ENCODE data around the gene HDAC1. TPM values are rescaled to one million over a fixed set of nuclear protein-coding genes. Genes with fewer than 3 reads are reported as not detected.
A peak's percentile ranks its signal among the peaks of the same experiment; 100 is the strongest.

HDAC1 gene
- total RNA-seq, 1 experiment from 2014 or later = 115 TPM

DNA sequence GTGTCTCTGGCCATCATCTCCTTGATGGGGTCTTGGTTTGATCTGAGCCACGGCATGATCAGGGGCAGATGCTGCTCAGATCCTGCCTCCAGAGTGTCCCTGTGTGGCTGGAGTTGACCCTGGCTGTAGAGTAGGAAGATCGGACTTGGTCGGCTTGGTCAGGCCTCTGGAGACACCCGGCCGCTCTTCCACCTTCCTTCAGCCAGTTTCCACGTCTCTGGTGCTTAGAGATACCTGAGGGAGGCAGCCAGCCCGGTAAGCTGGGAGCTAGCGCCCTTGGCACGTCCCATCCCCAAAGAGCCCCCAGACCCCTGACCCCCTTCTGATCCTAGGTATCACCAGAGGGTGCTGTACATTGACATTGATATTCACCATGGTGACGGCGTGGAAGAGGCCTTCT, 35.3 kb downstream of the HDAC1 start:
- no peak for DNase-seq (ENCODE audit: low read depth)

DNA sequence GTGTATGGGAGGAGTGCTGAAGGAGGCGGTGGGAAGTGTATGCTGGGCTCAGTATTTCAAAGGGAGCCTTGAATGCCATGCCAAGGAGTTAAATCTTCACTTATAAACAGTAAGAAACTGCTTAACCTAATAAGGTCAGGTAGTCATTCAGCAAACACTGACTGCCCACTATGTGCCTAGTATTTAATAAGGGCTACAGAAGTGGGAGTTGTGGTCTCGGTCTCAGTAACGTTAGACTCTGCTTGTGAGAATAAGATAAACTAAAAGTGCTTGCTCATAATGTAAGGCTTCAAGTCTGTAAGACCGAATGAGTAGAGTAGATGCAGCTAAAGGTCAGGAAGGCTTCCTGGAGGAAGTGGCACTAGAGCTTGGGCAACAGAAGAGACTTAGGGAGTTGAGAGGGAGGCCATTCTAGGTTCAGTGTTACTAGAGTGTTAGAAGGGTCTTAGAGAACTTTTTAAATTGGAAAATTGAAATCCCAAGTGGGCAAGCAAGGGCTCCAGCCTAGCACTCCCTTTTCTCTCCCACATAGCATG, 38.1 kb downstream of the HDAC1 start:
- DNase-seq (ENCODE audit: low read depth) = no peak

DNA sequence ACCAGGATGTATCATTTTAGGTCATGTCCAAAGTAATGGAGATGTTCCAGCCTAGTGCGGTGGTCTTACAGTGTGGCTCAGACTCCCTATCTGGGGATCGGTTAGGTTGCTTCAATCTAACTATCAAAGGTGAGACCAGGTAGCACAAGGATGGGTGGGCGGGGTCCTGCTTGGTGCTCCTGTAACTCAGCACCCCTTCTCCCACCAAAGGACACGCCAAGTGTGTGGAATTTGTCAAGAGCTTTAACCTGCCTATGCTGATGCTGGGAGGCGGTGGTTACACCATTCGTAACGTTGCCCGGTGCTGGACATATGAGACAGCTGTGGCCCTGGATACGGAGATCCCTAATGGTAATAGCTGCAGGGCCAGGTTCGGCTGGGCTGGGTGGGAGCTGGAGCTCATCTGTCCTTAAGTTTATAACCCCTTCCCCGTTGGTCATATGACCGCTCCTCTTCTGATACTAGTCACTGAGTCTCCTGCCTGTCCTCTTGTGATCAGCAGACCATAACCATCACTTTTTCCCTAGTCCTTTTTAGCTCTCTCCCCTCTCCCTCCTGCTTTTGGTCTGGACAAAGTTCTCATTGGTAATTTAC, 38.8 kb downstream of the HDAC1 start:
- DNase-seq (ENCODE audit: low read depth) = no peak

DNA sequence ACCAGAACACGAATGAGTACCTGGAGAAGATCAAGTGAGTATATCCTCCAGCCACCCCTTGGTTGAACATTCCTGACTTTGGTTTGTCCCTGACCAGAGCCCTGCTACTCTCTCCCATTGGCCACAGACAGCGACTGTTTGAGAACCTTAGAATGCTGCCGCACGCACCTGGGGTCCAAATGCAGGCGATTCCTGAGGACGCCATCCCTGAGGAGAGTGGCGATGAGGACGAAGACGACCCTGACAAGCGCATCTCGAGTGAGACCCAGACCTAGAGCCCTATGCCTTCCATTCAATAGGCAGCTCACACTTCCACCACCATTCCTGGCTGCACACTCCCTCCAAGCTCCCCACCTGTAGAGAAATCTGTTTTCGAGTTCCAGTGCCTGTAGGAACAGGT, 39.7 kb downstream of the HDAC1 start:
- DNase-seq (ENCODE audit: low read depth) = no peak

DNA sequence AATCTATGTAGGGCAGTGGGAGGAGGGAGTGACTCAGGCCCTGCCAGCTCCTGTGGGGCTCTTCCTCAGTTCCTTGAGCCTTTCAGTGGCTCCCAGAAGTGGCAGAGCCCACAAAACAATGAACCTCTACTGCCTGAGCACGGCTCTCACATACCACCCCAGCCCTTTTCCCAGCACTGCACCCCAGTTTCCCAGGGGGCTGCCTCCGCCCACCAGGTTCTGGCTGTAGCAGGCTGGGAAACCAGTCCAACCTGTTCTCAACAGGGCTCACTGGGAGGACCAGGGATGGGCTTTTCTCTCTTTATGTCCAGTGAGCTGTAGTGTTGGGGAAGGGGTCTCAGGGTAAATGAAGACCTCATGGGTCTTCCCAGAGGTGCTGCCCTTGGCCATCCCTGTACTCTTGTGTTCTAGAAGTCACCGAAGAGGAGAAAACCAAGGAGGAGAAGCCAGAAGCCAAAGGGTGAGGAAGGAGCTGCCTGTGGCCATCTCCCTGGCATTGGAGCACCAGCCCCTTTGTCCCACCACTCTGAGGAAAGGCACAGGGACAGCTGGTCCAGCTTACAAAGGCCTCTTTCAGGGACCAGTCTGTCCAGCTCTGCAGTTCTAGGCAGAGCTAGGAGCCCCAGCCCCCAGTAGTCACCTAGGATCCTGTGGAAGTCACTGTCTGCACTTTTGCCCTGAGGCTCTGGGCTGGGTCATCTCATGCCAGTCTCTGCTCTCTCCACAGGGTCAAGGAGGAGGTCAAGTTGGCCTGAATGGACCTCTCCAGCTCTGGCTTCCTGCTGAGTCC, 40.6 kb downstream of the HDAC1 start:
- peak; percentile 43 for DNase-seq (ENCODE audit: low read depth)

DNA sequence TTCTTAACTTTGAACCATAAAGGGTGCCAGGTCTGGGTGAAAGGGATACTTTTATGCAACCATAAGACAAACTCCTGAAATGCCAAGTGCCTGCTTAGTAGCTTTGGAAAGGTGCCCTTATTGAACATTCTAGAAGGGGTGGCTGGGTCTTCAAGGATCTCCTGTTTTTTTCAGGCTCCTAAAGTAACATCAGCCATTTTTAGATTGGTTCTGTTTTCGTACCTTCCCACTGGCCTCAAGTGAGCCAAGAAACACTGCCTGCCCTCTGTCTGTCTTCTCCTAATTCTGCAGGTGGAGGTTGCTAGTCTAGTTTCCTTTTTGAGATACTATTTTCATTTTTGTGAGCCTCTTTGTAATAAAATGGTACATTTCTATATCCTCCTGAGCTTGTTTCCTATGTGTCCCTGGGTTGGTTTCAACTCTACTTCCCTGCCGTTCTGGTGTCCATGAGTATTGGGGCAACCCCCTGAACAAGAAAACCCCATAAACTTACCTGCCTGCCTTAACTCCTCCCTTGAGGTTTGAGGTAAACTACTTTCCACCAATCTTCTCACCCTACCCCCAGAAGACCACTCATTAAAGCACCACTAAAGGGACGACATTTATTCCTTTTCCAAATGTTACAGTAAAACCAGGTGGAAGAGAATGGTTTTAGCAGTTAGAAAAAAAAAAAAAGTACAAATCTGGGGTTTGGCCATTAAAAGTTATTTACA, 41.5 kb downstream of the HDAC1 start:
- DNase-seq (ENCODE audit: low read depth) = no peak

DNA sequence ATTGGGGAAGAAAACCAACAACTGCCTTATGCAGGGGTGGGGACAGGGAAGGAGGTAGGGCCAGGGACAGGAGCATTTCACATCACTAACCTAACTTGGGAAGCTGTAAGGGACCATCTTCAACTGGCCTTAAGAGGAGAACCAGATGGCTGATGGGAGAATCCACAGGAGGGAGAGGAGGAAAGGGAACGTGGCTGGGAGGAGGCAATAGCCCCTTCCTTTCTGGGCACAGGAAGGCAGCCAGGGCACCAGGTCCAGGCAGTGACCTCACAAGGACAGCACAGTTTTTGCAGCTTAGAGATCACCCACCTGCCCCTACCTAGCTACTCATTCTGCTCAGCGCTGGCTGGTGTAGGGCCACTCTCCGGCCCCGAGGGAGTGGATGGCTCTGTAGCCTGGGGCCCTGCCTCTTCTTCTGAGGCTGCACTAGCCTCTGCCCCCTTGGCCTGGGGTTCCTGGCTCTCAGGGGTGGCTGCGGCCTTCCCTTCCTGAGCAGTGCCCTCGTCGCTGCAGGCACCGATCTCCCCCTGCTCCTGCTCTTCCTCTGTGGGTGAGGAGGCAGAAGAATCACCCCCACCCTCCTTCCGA, 42.5 kb downstream of the HDAC1 start:
- DNase-seq (ENCODE audit: low read depth) = no peak

DNA sequence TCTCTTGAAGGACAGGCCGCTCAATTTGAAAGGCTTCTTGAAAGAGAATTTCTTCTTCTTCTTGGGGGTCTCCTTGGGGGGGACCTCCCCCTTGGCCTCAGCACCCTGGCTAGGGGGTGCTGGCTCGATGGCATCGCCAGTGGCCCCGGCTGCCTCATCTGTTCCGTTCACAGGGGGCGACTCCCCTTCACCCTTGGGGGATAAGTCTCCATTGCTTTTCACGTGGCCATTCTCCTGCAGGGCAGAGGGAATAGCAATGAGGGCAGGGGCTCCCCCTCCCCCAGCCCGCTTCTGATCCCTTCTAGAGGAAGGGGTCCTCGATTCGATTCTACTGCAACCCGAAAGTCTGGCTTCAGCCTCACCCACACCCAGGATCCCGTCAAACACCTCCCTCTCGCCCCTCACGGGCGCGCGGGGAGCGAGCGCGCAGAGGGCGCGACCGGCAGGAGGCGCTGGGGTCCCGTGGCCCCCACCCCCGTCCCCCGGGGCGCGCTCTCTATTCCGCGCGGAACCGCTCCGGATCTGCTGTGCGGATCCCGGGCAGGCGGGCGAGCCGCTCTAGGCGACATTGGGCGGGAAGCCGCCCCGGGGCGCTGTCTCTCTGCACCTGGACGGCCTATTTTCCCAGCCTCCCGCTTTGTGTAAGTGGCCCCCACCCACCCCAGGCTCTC, 43.1 kb downstream of the HDAC1 start:
- peak; percentile 45 for DNase-seq (ENCODE audit: low read depth)

DNA sequence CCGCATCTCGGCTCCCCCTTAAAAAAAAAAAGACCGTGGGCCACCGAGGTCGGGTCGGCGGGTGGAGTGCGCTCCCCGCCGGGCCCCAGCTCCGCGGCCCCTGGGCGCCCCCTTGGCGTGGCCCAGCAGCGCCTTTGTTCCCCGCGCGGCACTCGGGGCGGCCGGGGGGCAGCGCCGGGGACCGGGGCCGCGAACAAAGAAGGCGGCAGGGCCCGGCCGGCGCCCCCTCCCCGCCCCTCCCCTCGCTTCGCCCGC, 43.6 kb downstream of the HDAC1 start:
- DNase-seq (ENCODE audit: low read depth) = no peak

DNA sequence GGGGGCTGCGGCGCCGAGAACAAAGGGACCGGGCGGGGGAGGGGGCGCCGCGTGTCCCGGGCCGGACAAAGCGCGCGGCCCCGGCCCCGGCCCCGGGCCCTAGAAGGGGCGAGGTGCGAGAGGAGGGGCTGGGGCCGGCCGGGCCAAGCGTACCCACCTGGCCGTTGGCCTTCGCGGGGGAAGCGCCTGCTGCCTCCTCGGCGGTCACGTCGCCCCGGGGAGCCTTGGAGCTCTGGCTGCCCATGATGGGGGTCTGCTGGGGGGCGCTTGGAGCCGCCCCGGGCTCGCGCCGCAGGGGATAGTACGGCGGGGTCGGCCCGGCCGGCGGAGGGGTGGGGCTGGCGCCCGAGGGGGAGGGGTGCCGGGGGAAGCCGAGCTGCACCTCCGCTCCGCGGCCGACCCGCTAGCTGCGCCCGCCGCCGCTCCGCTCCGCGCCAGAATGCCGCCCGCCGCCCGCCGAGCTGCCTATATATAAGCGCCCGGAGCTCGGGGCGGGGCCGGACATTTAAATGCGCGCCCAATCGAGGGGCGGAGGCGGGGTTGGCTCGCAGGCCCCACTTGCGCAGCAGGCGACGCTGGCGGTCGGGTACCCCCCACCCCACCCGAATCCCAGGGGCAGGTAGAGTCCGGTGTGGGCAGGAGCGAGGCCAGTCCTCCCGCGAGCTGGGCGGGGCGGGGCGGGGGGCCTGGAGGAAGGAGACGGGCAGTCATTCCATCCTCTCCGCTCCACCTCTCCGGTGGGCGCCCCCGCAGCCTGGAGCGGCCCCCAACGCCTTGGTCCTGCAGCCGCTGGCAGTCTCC, 44.1 kb downstream of the HDAC1 start, which contains the start of gene MARCKSL1:
MARCKSL1 (minus strand) TSS at position 444 of the 801 bp plus-strand sequence; CDS start at position 244, 200 bp downstream.
- DNase-seq (ENCODE audit: low read depth) = peak; percentile 66

DNA sequence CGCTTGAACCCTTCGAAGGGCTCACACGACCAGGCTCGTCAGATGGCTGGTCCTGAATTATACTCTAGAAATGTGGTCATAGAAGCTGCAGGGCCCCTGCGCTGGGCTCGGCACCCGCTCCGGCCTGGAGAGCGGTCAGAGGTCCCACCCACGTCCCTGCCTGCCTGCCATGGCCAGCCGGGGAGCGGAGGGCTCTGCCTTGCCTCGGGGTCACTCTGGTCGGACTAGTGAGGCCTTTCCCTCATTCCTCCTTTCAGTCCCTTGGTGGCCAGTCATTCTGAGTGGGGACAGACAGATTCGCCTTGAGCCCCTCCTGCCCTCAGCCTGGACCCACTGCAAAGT, 44.7 kb downstream of the HDAC1 start:
- no peak for DNase-seq (ENCODE audit: low read depth)

DNA sequence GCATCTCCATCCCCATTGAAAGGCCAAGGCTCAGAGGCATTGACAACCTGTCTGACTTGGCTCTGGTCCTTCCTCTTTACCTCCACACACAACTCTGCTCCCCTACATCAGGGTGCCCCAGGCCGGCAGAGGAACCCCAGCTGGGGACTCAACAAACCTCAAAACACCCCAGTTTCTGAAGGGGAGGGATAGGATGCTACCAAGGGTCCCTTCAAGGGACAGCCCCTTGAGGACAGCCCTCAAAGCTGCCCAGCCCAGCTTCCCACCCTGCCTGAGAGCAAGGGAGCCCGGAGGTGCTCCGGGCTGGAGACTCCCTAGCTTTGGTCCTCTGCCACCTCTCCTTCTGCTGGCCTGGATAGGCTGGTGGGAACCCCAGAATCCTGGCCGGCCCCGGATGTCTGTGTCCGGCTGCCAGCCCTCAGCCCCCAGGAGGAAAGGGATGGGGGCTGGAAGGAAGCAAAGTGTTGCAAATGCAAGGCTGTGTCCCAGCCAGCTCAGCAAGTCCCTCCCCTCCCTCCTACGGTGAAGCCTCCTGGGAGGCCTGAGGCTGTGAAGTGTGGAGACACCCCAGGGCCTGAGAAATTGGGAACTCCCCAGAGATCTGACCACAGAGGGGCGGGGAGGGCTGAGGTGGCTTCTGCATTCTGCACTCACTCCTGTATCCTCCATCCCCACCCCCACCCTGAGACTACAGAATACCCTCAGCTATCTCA, 45.2 kb downstream of the HDAC1 start:
- peak; percentile 64 for DNase-seq (ENCODE audit: low read depth)

DNA sequence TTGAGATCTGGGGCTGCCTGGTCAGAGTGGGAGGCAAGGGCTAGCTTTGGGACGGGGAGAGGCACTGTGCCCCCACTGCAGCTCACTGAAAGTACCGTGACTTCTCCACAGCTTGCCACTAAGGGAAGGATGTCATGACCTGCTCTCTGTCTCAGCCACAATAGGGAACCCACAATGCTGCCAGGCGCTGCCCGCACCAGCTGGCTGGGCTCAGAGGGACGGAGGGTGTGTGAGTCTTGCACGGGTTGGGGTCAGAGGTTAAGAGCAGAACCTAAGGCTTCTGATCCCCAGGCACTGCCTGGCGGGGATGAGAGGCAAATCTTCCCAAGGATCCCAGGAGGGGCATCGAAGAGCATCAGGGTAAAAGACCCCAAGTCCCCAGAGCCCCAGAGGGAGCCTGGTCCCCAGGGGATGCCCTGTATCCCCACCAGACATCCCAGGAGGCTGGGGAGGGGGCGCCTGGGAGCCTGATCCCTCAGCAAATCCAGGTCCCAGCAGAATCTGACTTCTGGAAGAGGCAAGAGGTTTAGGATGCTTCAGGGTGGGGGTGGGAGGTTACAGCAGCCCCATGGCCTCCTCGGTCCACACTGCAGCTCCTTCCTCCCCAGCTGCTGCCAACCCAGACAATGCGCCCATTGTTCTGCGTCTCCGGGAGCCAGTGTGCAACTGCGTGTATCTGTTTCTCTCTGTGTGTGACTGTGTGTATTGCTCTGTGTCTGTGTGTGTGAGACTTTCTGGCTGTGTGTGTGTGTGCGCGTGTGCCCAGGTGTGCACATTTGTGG, 46.2 kb downstream of the HDAC1 start:
- peak; percentile 74 for DNase-seq (ENCODE audit: low read depth)

DNA sequence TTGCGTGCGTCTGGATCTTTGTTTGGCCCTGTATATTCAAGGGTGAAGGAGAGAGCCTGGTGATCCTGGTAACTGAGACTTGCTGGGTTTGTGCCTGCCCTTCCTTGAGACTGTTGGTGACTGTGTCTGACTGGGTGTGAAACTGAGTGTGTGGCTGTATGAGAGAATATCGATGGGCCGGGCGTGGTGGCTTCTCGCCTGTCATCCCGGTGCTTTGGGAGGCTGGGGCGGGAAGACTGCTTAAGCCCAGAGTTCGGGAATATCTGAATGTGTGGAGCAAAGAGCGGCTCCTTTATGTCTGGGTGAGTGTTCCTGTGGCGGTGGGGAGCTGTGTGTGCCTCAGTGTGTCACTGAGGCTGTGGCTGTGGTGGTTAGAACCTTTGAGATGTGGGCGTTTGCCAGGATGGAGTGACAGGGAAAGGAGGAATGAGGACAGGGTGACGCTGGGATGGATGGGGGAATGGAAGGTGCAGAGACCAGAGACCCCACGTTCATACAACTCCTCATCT, 46.8 kb downstream of the HDAC1 start:
- DNase-seq (ENCODE audit: low read depth) = no peak

DNA sequence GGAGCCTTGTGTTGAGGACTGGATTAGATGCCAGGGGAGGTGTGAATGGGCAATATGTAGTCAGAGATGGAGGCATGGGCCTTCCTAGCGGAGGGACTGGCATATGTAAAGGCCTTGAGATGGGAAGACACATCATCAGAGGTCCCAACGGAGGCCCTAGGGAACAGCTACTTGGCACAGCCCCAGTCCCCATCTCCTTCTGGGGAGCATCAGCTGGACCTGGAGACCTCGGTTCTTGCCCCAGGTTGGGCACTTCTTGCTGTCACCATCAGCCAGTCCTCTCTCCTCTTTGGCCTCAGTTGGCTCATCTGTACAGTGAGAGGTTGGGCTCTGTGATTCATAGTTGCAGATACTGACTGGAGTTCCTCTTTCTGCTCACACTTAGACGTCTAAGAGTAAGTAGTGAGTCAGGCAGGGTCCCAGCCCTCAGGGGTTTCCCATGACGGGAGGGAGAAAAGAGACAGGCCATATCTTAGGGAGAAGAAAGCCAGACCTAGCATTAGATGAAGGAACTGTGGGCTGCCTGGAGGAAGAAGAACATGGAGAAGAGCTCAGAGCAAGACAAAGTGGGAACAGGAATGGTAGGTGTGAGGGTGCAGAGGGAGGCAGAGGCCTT, 47.6 kb downstream of the HDAC1 start:
- peak; percentile 75 for DNase-seq (ENCODE audit: low read depth)

DNA sequence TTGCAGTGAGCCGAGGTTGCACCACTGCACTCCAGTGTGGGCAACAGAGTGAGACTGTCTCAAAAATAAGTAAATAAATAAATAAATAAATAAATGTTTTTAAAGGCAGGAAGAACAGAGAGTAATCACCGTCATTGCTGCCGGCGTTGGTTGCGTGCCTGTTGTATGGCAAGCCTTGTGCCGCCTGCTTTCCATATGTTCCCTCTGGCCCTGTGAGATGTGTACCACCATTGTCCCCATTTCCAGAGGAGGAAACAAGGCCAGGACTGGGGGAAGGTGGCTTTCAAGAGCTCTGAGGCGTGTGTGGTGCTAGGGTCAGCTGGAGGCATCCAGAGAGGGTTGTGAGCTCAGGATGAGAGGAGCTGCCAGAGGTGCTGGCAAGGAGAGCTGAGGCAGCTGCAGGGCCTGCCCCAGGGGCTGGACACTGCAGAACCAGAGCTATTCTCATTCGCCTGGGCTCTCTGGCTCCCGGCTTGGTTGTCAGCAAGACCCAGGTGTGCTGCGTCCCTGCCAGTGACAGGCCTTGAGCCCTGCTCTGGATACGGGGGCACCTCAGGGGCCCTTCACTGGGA, 49.4 kb downstream of the HDAC1 start:
- DNase-seq (ENCODE audit: low read depth) = no peak

DNA sequence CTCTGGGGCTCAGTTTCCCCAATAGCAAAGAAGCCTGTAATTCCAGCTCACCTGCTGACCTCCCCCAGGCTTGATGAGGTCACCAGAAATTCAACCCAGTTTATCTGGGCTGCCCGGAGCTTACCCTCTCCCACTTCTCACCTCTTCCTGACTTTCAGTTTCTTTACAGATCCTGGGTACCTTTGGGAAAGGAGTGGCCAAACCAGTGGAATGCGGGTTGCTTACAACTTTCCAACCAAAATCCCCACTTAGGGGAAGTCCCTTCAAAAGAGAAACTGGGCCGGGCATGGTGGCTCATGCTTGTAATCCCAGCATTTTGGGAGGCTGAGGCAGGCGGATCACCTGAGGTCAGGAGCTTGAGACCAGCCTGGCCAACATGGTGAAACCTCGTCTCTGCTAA, 50.1 kb downstream of the HDAC1 start:
- DNase-seq (ENCODE audit: low read depth) = no peak

DNA sequence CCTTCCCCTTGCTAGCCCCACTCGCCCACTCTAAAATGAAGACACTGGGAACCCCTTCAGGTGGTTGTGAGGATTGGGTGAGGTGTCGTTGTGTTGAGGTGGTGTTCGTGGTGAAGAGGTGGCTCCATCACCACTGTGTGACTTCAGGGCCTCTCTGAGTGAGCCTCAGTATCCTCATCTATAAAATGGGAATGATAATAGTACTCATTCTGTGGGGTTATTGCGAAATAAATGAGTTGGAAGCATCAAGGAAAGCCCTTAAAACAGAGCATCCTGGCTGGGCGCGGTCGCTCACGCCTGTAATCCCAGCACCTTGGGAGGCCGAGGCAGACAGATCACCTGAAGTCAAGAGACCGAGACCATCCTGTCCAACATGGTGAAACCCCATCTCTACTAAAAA, 50.8 kb downstream of the HDAC1 start:
- DNase-seq (ENCODE audit: low read depth) = no peak

Data from RPMI7951 (cell line).